ENCODE data around the gene TAF4.
"Not testable (repeated sequence)": the region's sequence is repeated elsewhere in the genome, so short reads cannot be mapped to it uniquely, and the experiment has no call there.

The TAF4 gene

GRCh38 chr20:61973515-61974356, 91.9 kb downstream of the TAF4 start:
- H3K4me3 ChIP-seq (ENCODE audit: low read length): no peak overlapping the region
- no peak overlapping the region for H3K9ac ChIP-seq (ENCODE audit: low read depth, low read length)
- H3K36me3 ChIP-seq (ENCODE audit: insufficient read depth, low read length): peaks cover 43% of the 10 kb centered on the region
- no peaks in the 10 kb centered on the region for H3K27me3 ChIP-seq (ENCODE audit: insufficient read depth, low read length)
- H3K9me3 ChIP-seq (ENCODE audit: insufficient read depth, low read depth, low read length): no peaks in the 10 kb centered on the region
- 93% methylated on average over 25 of the region's 25 CpGs for WGBS
- no peak overlapping the region for H3K27ac ChIP-seq (ENCODE audit: low read depth, low read length)
- H3K4me1 ChIP-seq (ENCODE audit: insufficient read depth, low read length): no peaks in the 10 kb centered on the region

DNA sequence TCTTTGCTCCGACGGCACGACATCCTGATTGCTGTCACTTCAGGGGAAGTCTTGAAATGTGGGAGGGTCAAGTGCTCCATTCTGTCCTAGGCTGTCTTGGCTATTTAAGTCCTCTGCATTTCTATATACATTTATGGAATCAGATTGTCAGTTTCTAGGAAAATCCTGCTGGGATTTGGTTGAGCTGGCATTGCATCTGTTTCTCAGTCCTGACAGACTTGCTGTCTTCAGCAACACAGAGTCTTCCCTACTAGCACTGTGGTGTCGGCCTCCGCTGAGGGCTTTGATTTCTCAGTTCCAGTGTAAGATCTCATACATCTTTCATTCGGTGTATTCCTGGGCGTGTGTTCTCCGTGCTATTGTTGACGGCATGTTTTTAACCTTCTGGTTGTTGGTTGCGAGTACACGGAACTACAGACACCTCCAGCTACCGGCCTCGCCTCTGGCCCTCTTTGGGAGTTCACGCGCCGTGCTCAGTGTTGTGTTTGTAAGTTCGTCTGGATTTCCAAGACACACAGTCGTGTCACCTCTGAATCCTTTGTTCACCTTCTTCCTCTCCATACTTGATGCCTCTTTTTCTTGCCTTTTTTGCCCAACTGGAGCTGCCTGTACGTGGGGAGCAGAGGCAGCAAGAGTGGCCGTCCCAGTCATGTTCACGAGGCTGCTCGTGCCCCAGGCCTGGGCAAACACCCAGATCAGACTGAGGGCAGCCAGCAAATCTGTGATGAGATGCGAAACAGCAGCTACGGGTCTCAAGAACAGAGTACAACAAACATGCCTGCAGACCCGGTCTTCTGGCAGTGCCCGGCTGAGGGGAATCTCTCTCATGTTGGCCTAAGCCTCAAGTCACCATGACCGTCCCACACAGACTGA, 92.8 kb downstream of the TAF4 start:
- Histone ChIP-seq H3K4me3 (ENCODE audit: low read length) (no peak overlapping the region), H3K27me3 (ENCODE audit: insufficient read depth, low read length) (no peaks in the 10 kb centered on the region), H3K9me3 (ENCODE audit: insufficient read depth, low read depth, low read length) (no peaks in the 10 kb centered on the region), H3K4me1 (ENCODE audit: insufficient read depth, low read length) (no peaks in the 10 kb centered on the region), H3K9ac (ENCODE audit: low read depth, low read length) (no peak overlapping the region), H3K27ac (ENCODE audit: low read depth, low read length) (no peak overlapping the region), H3K36me3 (ENCODE audit: insufficient read depth, low read length) (peaks cover 43% of the 10 kb centered on the region)
- 95% methylated on average over 27 of the region's 27 CpGs for WGBS

- 95% methylated on average over 12 of the region's 13 CpGs for WGBS
- H3K4me3 ChIP-seq (ENCODE audit: low read length): not testable (repeated sequence)
These were observed 94.1 kb downstream of the TAF4 start for GRCh38 chr20:61971595-61971994.

GRCh38 chr20:61970357-61970756, 95.3 kb downstream of the TAF4 start:
- Histone ChIP-seq H3K9ac (ENCODE audit: low read depth, low read length) (no peak overlapping the region), H3K27ac (ENCODE audit: low read depth, low read length) (no peak overlapping the region), H3K4me1 (ENCODE audit: insufficient read depth, low read length) (no peaks in the 10 kb centered on the region), H3K4me3 (ENCODE audit: low read length) (no peak overlapping the region), H3K9me3 (ENCODE audit: insufficient read depth, low read depth, low read length) (no peaks in the 10 kb centered on the region), H3K27me3 (ENCODE audit: insufficient read depth, low read length) (no peaks in the 10 kb centered on the region), H3K36me3 (ENCODE audit: insufficient read depth, low read length) (peaks cover 33% of the 10 kb centered on the region)
- WGBS: 97% methylated on average over 14 of the region's 14 CpGs

More at GRCh38 chr20:61971595-61971994, 94.1 kb downstream of the TAF4 start:
- H3K4me1 ChIP-seq (ENCODE audit: insufficient read depth, low read length); H3K27me3 ChIP-seq (ENCODE audit: insufficient read depth, low read length); H3K9me3 ChIP-seq (ENCODE audit: insufficient read depth, low read depth, low read length); H3K27ac ChIP-seq (ENCODE audit: low read depth, low read length); H3K9ac ChIP-seq (ENCODE audit: low read depth, low read length): not testable (repeated sequence)
- peaks cover 43% of the 10 kb centered on the region for H3K36me3 ChIP-seq (ENCODE audit: insufficient read depth, low read length)

GRCh38 chr20:61969806-61970205, 95.9 kb downstream of the TAF4 start:
- H3K27me3 ChIP-seq (ENCODE audit: insufficient read depth, low read length): no peaks in the 10 kb centered on the region
- H3K9ac ChIP-seq (ENCODE audit: low read depth, low read length): no peak overlapping the region
- no peak overlapping the region for H3K27ac ChIP-seq (ENCODE audit: low read depth, low read length)
- H3K4me3 ChIP-seq (ENCODE audit: low read length): no peak overlapping the region
- no peaks in the 10 kb centered on the region for H3K9me3 ChIP-seq (ENCODE audit: insufficient read depth, low read depth, low read length)
- H3K4me1 ChIP-seq (ENCODE audit: insufficient read depth, low read length): no peaks in the 10 kb centered on the region
- 94% methylated on average over 27 of the region's 27 CpGs for WGBS
- peaks cover 33% of the 10 kb centered on the region for H3K36me3 ChIP-seq (ENCODE audit: insufficient read depth, low read length)

GRCh38 chr20:61968932-61969331, 96.7 kb downstream of the TAF4 start:
- H3K9ac ChIP-seq (ENCODE audit: low read depth, low read length): no peak overlapping the region
- no peak overlapping the region for H3K27ac ChIP-seq (ENCODE audit: low read depth, low read length)
- H3K27me3 ChIP-seq (ENCODE audit: insufficient read depth, low read length): no peaks in the 10 kb centered on the region
- no peaks in the 10 kb centered on the region for H3K9me3 ChIP-seq (ENCODE audit: insufficient read depth, low read depth, low read length)
- H3K36me3 ChIP-seq (ENCODE audit: insufficient read depth, low read length): peaks cover 24% of the 10 kb centered on the region
- no peaks in the 10 kb centered on the region for H3K4me1 ChIP-seq (ENCODE audit: insufficient read depth, low read length)
- H3K4me3 ChIP-seq (ENCODE audit: low read length): no peak overlapping the region
- WGBS: 92% methylated on average over 11 of the region's 11 CpGs

- H3K4me3 ChIP-seq (ENCODE audit: low read length): no peak overlapping the region
These were observed 97.5 kb downstream of the TAF4 start for GRCh38 chr20:61968036-61968810.

DNA sequence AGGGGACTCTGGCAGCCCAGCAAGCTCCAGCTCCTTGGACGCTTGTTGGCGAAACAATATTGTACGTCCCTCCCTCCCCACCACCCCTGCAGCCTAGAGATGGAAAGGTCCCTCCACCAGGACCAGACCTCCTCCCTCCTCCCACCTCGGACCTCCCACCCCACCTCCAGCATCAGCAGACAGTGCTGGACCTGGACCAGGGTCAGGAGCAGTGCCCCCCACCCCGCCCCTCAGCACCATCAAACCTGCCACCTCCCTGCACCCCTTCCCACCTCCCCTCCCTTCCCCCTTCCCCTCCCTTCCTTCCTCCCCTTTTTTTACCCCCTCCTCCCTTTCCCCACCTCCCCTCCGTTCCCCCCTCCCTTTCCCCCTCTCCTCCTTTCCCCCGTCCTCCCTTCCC, 98.4 kb downstream of the TAF4 start:
- Histone ChIP-seq H3K4me1 (ENCODE audit: insufficient read depth, low read length) (no peaks in the 10 kb centered on the region), H3K27me3 (ENCODE audit: insufficient read depth, low read length) (no peaks in the 10 kb centered on the region), H3K9ac (ENCODE audit: low read depth, low read length) (no peak overlapping the region), H3K27ac (ENCODE audit: low read depth, low read length) (no peak overlapping the region), H3K4me3 (ENCODE audit: low read length) (no peak overlapping the region), H3K36me3 (ENCODE audit: insufficient read depth, low read length) (peaks cover 8% of the 10 kb centered on the region), H3K9me3 (ENCODE audit: insufficient read depth, low read depth, low read length) (no peaks in the 10 kb centered on the region)
- 80% methylated on average over 5 of the region's 7 CpGs for WGBS

More at GRCh38 chr20:61968036-61968810, 97.5 kb downstream of the TAF4 start:
- Histone ChIP-seq H3K9me3 (ENCODE audit: insufficient read depth, low read depth, low read length) (no peaks in the 10 kb centered on the region), H3K9ac (ENCODE audit: low read depth, low read length) (no peak overlapping the region), H3K36me3 (ENCODE audit: insufficient read depth, low read length) (peaks cover 18% of the 10 kb centered on the region), H3K27me3 (ENCODE audit: insufficient read depth, low read length) (no peaks in the 10 kb centered on the region), H3K4me1 (ENCODE audit: insufficient read depth, low read length) (no peaks in the 10 kb centered on the region), H3K27ac (ENCODE audit: low read depth, low read length) (no peak overlapping the region)
- WGBS: 89% methylated on average over 22 of the region's 22 CpGs

GRCh38 chr20:61966492-61967244, 99.0 kb downstream of the TAF4 start:
- Histone ChIP-seq H3K27me3 (ENCODE audit: insufficient read depth, low read length) (no peaks in the 10 kb centered on the region), H3K27ac (ENCODE audit: low read depth, low read length) (no peak overlapping the region), H3K4me3 (ENCODE audit: low read length) (no peak overlapping the region), H3K4me1 (ENCODE audit: insufficient read depth, low read length) (no peaks in the 10 kb centered on the region), H3K36me3 (ENCODE audit: insufficient read depth, low read length) (0 out of 2 replicates have a peak, but pooled peaks cover 2% of the 10 kb centered on the region), H3K9ac (ENCODE audit: low read depth, low read length) (no peak overlapping the region), H3K9me3 (ENCODE audit: insufficient read depth, low read depth, low read length) (no peaks in the 10 kb centered on the region)
- 91% methylated on average over 25 of the region's 25 CpGs for WGBS
